Esophagus muscularis mucosa (tissue), 3 donors: Measurements from ENCODE around the gene OBI1.

Experiments used
- POLR2A ChIP-seq: fragments of 450-650 bp; IDR thresholded peaks from one replicate; pipeline ENCODE4 v1.6.1; 2017; ENCODE audit warnings: antibody characterized with exemption, moderate library complexity, mild to moderate bottlenecking, low read depth
- POLR2AphosphoS5 ChIP-seq, 2 donors: sonication (generic); formaldehyde crosslinking; IDR thresholded peaks; one replicate each; pipeline ENCODE4 v1.6.1; 2017; ENCODE audit warnings: antibody characterized with exemption in 2 of 2
- TF ChIP-seq, protein P1 (sequence below), 3 experiments: fragments of 200-600 bp in 2 of 3; fragments of 450-650 bp in 1 of 3; sonication (generic) in 2 of 3; IDR thresholded peaks; one replicate each; pipeline ENCODE4 v1.5.1; 2017 to 2019; ENCODE audit warnings: antibody characterized with exemption in 3 of 3, mild to moderate bottlenecking in 2 of 3, moderate library complexity in 1 of 3

DNA sequence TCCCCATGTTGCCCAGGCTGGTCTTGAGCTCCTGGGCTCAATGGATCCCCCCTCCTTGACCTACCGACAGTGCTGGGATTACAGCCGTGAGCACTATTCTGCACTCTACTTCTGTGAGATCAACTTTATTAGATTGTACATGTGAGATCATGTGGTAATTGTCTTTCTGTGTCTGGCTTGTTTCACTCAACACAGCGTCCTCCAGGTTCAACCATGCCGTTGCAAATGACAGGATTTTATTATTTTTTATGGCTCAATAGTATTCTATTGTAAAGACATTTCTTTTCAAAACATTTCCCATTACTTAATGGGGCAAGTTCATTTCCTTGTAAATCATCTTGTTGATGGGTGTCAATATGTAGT is 1.5 kb upstream of the OBI1 start:
- TF ChIP-seq, protein P1, sequence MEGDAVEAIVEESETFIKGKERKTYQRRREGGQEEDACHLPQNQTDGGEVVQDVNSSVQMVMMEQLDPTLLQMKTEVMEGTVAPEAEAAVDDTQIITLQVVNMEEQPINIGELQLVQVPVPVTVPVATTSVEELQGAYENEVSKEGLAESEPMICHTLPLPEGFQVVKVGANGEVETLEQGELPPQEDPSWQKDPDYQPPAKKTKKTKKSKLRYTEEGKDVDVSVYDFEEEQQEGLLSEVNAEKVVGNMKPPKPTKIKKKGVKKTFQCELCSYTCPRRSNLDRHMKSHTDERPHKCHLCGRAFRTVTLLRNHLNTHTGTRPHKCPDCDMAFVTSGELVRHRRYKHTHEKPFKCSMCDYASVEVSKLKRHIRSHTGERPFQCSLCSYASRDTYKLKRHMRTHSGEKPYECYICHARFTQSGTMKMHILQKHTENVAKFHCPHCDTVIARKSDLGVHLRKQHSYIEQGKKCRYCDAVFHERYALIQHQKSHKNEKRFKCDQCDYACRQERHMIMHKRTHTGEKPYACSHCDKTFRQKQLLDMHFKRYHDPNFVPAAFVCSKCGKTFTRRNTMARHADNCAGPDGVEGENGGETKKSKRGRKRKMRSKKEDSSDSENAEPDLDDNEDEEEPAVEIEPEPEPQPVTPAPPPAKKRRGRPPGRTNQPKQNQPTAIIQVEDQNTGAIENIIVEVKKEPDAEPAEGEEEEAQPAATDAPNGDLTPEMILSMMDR (IDR thresholded peaks at IDR 0.05) = no peak
- TF ChIP-seq POLR2AphosphoS5 (IDR thresholded peaks at IDR 0.05) = no peak
- no peak for TF ChIP-seq POLR2A
